Loucy (cell line): ENCODE results near the gene XRN2.

Source experiments
- H2AFZ ChIP-seq: fragments of 200-600 bp; sonication (generic); 2 replicates; pipeline ENCODE4 v1.6.0; 2016; ENCODE audit warnings: antibody characterized with exemption, mild to moderate bottlenecking, low read length, moderate library complexity
- H3F3A ChIP-seq: fragments of 200-600 bp; 2 replicates; pipeline ENCODE4 v1.6.0; 2016; ENCODE audit warnings: antibody characterized with exemption, low read depth, mild to moderate bottlenecking
- H3K27me3 ChIP-seq: fragments of 200-600 bp; sonication (generic); 2 replicates; pipeline ENCODE4 v1.6.1; 2014; ENCODE audit warnings: low read length, mild to moderate bottlenecking; ENCODE audit not compliant: insufficient read depth, poor library complexity, severe bottlenecking
- H3K36me3 ChIP-seq: fragments of 200-600 bp; sonication (generic); 2 replicates; pipeline ENCODE4 v1.6.1; 2016; ENCODE audit warnings: low read length; ENCODE audit not compliant: insufficient read depth
- H3K4me1 ChIP-seq: fragments of 200-600 bp; sonication (generic); 2 replicates; pipeline ENCODE4 v1.5.1; 2014; ENCODE audit warnings: low read length, mild to moderate bottlenecking; ENCODE audit not compliant: insufficient read depth, poor library complexity, severe bottlenecking
- H3K4me2 ChIP-seq: fragments of 200-600 bp; sonication (generic); 2 replicates; pipeline ENCODE4 v1.6.0; 2014; ENCODE audit warnings: antibody characterized with exemption, low read length, low read depth, mild to moderate bottlenecking; ENCODE audit not compliant: poor library complexity, severe bottlenecking
- H3K4me3 ChIP-seq: fragments of 200-600 bp; sonication (generic); 2 replicates; pipeline ENCODE4 v1.5.1; 2014; ENCODE audit warnings: low read length, mild to moderate bottlenecking, mixed read lengths; ENCODE audit not compliant: poor library complexity, severe bottlenecking
- H3K79me2 ChIP-seq: fragments of 200-600 bp; sonication (generic); 2 replicates; pipeline ENCODE4 v1.6.1; 2014; ENCODE audit warnings: low read length; ENCODE audit not compliant: insufficient read depth
- H3K9ac ChIP-seq: fragments of 200-600 bp; sonication (generic); 2 replicates; pipeline ENCODE4 v1.6.0; 2014; ENCODE audit warnings: mild to moderate bottlenecking, low read depth, low read length, moderate library complexity; ENCODE audit not compliant: poor library complexity, severe bottlenecking
- H3K9me2 ChIP-seq: fragments of 200-600 bp; sonication (generic); replicated peaks from 2 replicates; pipeline ENCODE4 v1.6.1; 2016; ENCODE audit warnings: low read depth, low read length, mixed read lengths
- H3K9me3 ChIP-seq: fragments of 200-600 bp; sonication (generic); 2 replicates; pipeline ENCODE4 v1.6.1; 2014; ENCODE audit warnings: mild to moderate bottlenecking, antibody characterized with exemption, low read length, low read depth; ENCODE audit not compliant: insufficient read depth
- H4K20me1 ChIP-seq: fragments of 200-600 bp; sonication (generic); 2 replicates; pipeline ENCODE4 v1.6.0; 2014; ENCODE audit warnings: antibody characterized with exemption, low read length, mild to moderate bottlenecking; ENCODE audit not compliant: insufficient read depth, poor library complexity, severe bottlenecking
- CTCF ChIP-seq: fragments of 200-600 bp; sonication (generic); conservative IDR thresholded peaks from 2 replicates; pipeline ENCODE4 v1.5.1; 2014; ENCODE audit warnings: mild to moderate bottlenecking, antibody characterized with exemption, low read length
- EZH2phosphoT487 ChIP-seq: fragments of 200-600 bp; IDR thresholded peaks from 2 replicates; pipeline ENCODE4 v1.6.1; 2018; ENCODE audit warnings: antibody characterized with exemption, mild to moderate bottlenecking, moderate library complexity, borderline replicate concordance

Gene XRN2

GRCh38 chr20:21358737-21359136, 55.6 kb downstream of the XRN2 start:
- Histone ChIP-seq H3K4me2 (no peak overlapping the region), H3K36me3 (peaks cover 77% of the 10 kb centered on the region; the same call in 1 of the 2 replicates), H3K79me2 (no peaks in the 10 kb centered on the region), H3K9ac (no peak overlapping the region), H3K9me3 (no peaks in the 10 kb centered on the region), H3K4me1 (peaks cover 12% of the 10 kb centered on the region), H3K4me3 (no peak overlapping the region), H3K9me2 (no peaks in the 10 kb centered on the region), H3F3A (no peaks in the 10 kb centered on the region), H4K20me1 (peaks cover 8% of the 10 kb centered on the region), H2AFZ (no peak overlapping the region), H3K27me3 (no peaks in the 10 kb centered on the region)
- TF ChIP-seq EZH2phosphoT487 = no peak
- TF ChIP-seq CTCF = no peak

GRCh38 chr20:21360705-21361104, 57.6 kb downstream of the XRN2 start:
- no peak overlapping the region for H2AFZ ChIP-seq
- H3K4me2 ChIP-seq = no peak overlapping the region
- no peaks in the 10 kb centered on the region for H3K79me2 ChIP-seq
- TF ChIP-seq EZH2phosphoT487 = no peak
- no peaks in the 10 kb centered on the region for H3K9me3 ChIP-seq
- no peak overlapping the region for H3K4me3 ChIP-seq
- peaks cover 12% of the 10 kb centered on the region for H3K4me1 ChIP-seq
- no peaks in the 10 kb centered on the region for H3K9me2 ChIP-seq
- peaks cover 8% of the 10 kb centered on the region for H4K20me1 ChIP-seq
- H3K9ac ChIP-seq = no peak overlapping the region
- H3K27me3 ChIP-seq = no peaks in the 10 kb centered on the region
- H3F3A ChIP-seq = no peaks in the 10 kb centered on the region
- H3K36me3 ChIP-seq = peaks cover 80% of the 10 kb centered on the region

- Histone ChIP-seq H3K36me3 (peaks cover 77% of the 10 kb centered on the region), H4K20me1 (peaks cover 8% of the 10 kb centered on the region), H3K27me3 (no peaks in the 10 kb centered on the region), H2AFZ (no peak overlapping the region), H3K9ac (no peak overlapping the region), H3K4me3 (no peak overlapping the region), H3K9me2 (no peaks in the 10 kb centered on the region), H3K4me1 (peaks cover 12% of the 10 kb centered on the region), H3K9me3 (no peaks in the 10 kb centered on the region), H3K4me2 (no peak overlapping the region), H3F3A (no peaks in the 10 kb centered on the region), H3K79me2 (no peaks in the 10 kb centered on the region)
- no peak for TF ChIP-seq EZH2phosphoT487
These were observed 58.1 kb downstream of the XRN2 start for GRCh38 chr20:21361266-21361665.

- no peaks in the 10 kb centered on the region for H3K9me2 ChIP-seq
- no peaks in the 10 kb centered on the region for H3K27me3 ChIP-seq
- no peaks in the 10 kb centered on the region for H3F3A ChIP-seq
- H4K20me1 ChIP-seq = peaks cover 8% of the 10 kb centered on the region
- H3K4me1 ChIP-seq = peaks cover 12% of the 10 kb centered on the region
- H3K9me3 ChIP-seq = no peaks in the 10 kb centered on the region
- H3K4me2 ChIP-seq = no peak overlapping the region
- no peak overlapping the region for H3K9ac ChIP-seq
- H2AFZ ChIP-seq = no peak overlapping the region
- H3K36me3 ChIP-seq = peaks cover 74% of the 10 kb centered on the region
- H3K4me3 ChIP-seq = no peak overlapping the region
- H3K79me2 ChIP-seq = no peaks in the 10 kb centered on the region
- no peak for TF ChIP-seq EZH2phosphoT487
- TF ChIP-seq CTCF = no peak
These were observed 61.3 kb downstream of the XRN2 start for GRCh38 chr20:21364413-21364812.
